ENCODE results near the gene DEK.

DNA sequence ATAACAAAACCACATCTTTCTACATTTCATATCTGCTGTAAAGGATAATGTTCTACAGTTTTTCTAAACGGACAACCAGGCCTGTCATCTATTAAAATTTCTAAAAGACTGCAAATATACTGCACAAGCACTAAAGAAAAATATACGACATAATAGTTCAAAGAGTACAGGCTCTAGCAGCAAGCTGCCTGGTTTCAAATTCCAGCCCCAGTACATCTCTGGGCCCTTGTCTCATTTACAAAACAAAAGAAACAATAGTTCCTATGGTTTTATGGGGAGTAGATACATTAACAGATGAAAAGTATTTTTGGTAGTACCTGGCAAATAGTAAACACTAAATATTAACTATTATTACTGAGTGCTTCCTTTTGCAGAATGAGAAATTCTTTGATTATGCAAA is 24.1 kb downstream of the DEK start:
- TF ChIP-seq, protein P1, sequence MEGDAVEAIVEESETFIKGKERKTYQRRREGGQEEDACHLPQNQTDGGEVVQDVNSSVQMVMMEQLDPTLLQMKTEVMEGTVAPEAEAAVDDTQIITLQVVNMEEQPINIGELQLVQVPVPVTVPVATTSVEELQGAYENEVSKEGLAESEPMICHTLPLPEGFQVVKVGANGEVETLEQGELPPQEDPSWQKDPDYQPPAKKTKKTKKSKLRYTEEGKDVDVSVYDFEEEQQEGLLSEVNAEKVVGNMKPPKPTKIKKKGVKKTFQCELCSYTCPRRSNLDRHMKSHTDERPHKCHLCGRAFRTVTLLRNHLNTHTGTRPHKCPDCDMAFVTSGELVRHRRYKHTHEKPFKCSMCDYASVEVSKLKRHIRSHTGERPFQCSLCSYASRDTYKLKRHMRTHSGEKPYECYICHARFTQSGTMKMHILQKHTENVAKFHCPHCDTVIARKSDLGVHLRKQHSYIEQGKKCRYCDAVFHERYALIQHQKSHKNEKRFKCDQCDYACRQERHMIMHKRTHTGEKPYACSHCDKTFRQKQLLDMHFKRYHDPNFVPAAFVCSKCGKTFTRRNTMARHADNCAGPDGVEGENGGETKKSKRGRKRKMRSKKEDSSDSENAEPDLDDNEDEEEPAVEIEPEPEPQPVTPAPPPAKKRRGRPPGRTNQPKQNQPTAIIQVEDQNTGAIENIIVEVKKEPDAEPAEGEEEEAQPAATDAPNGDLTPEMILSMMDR (IDR thresholded peaks at IDR 0.05; ENCODE audit: insufficient read depth, low read length), result no peak
- TF ChIP-seq SPI1 (IDR thresholded peaks at IDR 0.05; ENCODE audit: borderline replicate concordance, low read depth), result no peak
- TF ChIP-seq GABPA (IDR thresholded peaks at IDR 0.05; ENCODE audit: low read depth), result no peak
